WERI-Rb-1 (cell line): Measurements from ENCODE around the gene C8A.

ENCODE experiments used
- DNase-seq: peaks from one replicate; pipeline ENCODE4 v3.0.0-alpha.2; 2020
- H3K27ac ChIP-seq: fragments of 250-450 bp; sonication (Bioruptor Pico); 2 replicates; pipeline ENCODE4 v1.5.1; 2020; ENCODE audit warnings: mild to moderate bottlenecking, moderate library complexity
- H3K27me3 ChIP-seq: fragments of 250-450 bp; sonication (Bioruptor Pico); 2 replicates; pipeline ENCODE4 v1.5.1; 2021; ENCODE audit warnings: mild to moderate bottlenecking, low read depth, moderate library complexity; ENCODE audit not compliant: insufficient read depth, severe bottlenecking
- H3K36me3 ChIP-seq: fragments of 250-450 bp; sonication (Bioruptor Pico); 2 replicates; pipeline ENCODE4 v1.5.1; 2020; ENCODE audit warnings: mild to moderate bottlenecking, moderate library complexity
- H3K4me3 ChIP-seq: 2 replicates; pipeline ENCODE4 v1.5.1; 2011; ENCODE audit warnings: low read depth, mild to moderate bottlenecking, control low read depth, low read length
- H3K9me3 ChIP-seq: fragments of 250-450 bp; sonication (Bioruptor Pico); 2 replicates; pipeline ENCODE4 v1.5.1; 2021; ENCODE audit warnings: mild to moderate bottlenecking, moderate library complexity; ENCODE audit not compliant: severe bottlenecking
- TF ChIP-seq, protein P1 (sequence below): IDR thresholded peaks from 2 replicates; pipeline ENCODE4 v1.5.1; 2011; ENCODE audit warnings: low read depth, mild to moderate bottlenecking, control low read depth, inconsistent platforms, low read length

Gene C8A

DNA sequence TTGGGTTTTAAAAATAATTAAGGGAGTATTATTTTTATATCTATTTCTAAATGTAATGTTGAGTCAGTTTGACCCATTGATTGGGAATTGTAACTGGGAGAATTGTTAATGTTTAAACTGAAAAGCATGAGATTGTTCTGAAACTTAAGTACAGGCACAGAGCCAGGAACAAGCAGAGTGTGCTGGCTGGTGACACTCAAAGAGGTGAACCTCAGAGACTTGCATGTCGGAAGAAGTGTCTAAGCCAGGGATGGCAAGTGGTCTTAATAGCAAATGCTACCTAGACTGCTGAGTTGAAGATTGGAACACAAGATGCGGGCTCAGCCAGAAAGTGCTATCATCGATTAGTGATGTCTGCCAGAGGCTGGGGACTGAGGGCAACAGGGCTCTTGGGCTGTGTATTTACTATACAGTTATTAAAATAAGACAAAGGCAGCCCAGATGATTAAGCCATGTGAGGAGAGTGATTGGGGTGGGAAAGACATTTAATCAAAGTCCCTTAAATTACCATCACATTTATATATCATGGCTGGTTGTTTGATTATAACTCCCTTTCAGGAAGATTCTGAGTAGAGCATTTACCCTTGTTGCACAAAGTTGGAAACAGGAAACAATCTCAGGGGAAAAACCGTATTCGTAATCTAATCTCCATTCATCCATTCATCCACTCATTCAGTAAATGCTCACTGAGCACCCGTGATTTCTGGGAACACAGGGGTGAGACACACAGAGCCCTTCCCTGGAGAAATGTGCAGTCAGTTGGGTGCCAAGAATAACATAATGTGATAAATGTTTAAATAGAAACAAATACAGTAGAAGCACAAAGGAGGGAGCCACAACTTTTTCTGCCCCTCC lies 42.8 kb downstream of the C8A start:
- Histone ChIP-seq H3K27me3 (no peaks in the 10 kb centered on the region), H3K27ac (no peak overlapping the region), H3K9me3 (no peaks in the 10 kb centered on the region), H3K36me3 (no peaks in the 10 kb centered on the region), H3K4me3 (no peak overlapping the region)
- TF ChIP-seq, protein P1, sequence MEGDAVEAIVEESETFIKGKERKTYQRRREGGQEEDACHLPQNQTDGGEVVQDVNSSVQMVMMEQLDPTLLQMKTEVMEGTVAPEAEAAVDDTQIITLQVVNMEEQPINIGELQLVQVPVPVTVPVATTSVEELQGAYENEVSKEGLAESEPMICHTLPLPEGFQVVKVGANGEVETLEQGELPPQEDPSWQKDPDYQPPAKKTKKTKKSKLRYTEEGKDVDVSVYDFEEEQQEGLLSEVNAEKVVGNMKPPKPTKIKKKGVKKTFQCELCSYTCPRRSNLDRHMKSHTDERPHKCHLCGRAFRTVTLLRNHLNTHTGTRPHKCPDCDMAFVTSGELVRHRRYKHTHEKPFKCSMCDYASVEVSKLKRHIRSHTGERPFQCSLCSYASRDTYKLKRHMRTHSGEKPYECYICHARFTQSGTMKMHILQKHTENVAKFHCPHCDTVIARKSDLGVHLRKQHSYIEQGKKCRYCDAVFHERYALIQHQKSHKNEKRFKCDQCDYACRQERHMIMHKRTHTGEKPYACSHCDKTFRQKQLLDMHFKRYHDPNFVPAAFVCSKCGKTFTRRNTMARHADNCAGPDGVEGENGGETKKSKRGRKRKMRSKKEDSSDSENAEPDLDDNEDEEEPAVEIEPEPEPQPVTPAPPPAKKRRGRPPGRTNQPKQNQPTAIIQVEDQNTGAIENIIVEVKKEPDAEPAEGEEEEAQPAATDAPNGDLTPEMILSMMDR, result no peak
- no peak for DNase-seq

DNA sequence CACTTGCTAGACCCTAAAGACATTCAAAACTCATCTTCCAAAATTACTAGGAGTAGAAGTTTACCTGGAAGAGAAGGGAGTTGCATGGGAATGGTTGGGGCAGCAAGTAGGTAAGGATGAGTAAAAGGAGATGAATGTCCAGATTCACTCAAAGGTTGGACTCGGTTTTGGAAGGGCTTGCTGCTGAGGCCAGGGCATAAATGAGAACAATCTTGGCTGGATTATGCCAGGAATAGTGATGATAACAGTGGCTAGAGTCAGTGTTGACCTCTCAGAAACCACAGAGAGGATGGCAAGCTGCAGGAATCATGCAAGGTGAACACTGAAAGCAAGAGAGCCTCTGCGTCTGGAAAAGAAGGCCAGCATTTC lies 43.4 kb downstream of the C8A start:
- Histone ChIP-seq H3K27ac (no peak overlapping the region), H3K9me3 (no peaks in the 10 kb centered on the region), H3K36me3 (no peaks in the 10 kb centered on the region), H3K4me3 (no peak overlapping the region), H3K27me3 (no peaks in the 10 kb centered on the region)
- TF ChIP-seq, protein P1, result no peak
- no peak for DNase-seq

DNA sequence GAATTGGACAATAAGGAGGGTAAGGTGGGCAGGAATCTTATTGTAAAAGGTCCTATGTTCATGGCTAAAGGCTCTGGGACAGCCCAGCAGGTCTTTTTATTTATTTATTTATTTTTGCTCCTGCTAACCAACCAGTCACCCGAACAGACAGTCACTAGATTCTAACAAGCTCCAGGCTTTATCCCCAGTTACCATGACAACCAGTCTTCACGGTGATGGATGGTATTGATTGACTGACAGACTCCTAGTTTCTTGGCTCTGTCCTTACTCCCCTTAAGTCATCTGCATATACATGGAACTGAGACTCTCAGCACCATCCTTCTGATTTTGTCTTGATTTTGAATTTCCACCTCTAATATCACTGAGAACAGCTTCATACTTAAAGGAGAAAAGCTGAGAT lies 44.3 kb downstream of the C8A start:
- no peaks in the 10 kb centered on the region for H3K36me3 ChIP-seq
- no peak overlapping the region for H3K4me3 ChIP-seq
- DNase-seq, result no peak
- H3K27ac ChIP-seq, result no peak overlapping the region
- no peaks in the 10 kb centered on the region for H3K9me3 ChIP-seq
- TF ChIP-seq, protein P1, result no peak
- peaks cover 2% of the 10 kb centered on the region for H3K27me3 ChIP-seq

DNA sequence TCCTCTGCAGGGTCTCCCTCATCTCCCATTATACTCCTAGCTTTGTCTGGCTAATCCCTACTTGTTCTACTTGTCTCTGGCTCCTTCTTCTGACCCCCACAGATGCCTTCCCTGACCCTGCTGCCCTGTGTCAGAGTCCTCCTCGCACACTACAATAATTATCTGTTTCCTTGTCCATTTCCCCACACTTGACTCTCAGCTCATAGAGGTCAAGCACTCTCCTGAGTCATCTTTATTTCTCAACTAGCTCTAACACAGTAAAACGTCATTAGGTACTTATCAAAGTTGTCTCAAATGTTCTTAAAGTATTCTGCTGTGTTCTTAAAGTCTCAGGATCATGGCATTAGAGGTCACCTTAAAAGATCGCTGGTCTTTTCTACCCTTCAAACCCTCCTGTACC lies 47.1 kb downstream of the C8A start:
- Histone ChIP-seq H3K36me3 (no peaks in the 10 kb centered on the region), H3K27me3 (peaks cover 2% of the 10 kb centered on the region), H3K9me3 (no peaks in the 10 kb centered on the region), H3K4me3 (no peak overlapping the region), H3K27ac (no peak overlapping the region)
- DNase-seq, result no peak
- TF ChIP-seq, protein P1, result no peak

DNA sequence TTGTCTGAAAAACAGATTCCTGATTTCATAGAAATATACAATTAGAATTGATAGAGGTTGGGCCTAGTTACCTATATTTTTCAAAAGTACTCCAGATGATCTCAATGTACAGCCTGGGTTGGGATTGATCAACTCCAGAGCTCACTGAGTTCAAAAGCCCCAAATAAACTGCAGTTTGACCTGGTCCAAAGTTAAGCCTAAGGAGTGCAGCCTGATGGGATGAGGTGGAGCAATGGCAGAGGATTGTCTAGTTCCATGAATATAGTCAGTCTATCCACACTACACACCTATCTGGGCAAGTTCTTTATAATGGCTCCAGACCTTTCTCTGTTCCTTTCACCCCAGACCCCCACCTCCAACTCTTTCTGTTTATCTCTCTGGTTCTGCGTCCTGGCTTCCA lies 49.2 kb downstream of the C8A start:
- no peaks in the 10 kb centered on the region for H3K9me3 ChIP-seq
- H3K36me3 ChIP-seq, result no peaks in the 10 kb centered on the region
- no peak for DNase-seq
- H3K27me3 ChIP-seq, result peaks cover 2% of the 10 kb centered on the region
- H3K27ac ChIP-seq, result no peak overlapping the region
- H3K4me3 ChIP-seq, result no peak overlapping the region
- TF ChIP-seq, protein P1, result no peak
